Measurements from ENCODE around the gene DIPK1B. TPM values are rescaled to one million over a fixed set of nuclear protein-coding genes. Genes with fewer than 3 reads are reported as not detected.

Gene DIPK1B
- 11.6 TPM for total RNA-seq

DNA sequence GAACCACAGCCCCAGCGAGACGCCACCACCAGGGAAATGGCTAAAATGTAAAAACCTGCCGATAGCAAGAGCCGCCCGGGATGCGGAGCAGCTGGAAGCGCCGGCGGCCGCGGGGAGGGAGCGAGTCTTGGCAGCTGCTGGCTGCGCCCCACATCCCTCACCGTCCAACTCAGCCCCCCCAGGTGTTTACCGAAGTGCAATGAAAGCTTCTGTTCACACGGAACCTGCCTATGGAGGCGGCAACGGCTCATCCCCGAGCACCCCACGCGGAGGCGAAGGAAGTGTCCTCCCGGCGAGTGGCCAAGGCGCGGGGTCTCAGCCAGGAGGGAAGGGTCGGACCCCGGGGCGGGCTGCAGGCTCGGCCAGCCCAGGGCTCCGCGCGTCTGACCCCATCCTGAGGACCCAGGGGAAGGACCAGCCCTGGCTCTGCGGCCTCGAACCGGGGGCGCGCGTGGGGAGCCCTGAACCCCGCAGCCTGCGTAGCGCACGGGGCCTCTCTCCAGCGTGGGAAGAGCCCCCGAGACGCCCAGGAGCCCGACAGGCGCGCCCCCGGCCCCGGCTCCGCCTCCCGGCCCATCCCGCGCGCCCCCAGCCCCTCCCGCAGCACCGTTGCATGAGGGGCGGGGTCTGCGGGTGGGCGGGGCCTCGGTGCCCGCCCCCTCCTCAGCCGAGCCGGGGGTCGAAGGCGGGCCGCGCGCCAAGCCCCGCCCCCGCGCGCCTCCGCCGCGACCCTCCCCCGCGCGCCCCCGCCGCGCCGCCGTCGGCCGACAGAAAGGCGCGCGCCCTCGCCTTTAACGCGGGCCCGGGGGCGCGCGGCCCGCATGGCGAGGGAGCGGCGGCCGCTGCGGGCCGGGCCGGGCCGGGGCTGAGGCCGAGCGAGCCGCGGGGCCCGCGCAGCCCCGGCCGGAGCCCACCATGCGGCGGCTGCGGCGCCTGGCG, at the start of gene DIPK1B:
Gene DIPK1B (plus strand): TSS at position 822 of the 939 bp plus-strand sequence. CDS start 94 bp downstream, at position 916.
- peak; percentile 14 for ATAC-seq
- intact Hi-C loops (cut with DNase I): no loop called here
- DNase-seq (ENCODE audit: low spot score): no peak

DNA sequence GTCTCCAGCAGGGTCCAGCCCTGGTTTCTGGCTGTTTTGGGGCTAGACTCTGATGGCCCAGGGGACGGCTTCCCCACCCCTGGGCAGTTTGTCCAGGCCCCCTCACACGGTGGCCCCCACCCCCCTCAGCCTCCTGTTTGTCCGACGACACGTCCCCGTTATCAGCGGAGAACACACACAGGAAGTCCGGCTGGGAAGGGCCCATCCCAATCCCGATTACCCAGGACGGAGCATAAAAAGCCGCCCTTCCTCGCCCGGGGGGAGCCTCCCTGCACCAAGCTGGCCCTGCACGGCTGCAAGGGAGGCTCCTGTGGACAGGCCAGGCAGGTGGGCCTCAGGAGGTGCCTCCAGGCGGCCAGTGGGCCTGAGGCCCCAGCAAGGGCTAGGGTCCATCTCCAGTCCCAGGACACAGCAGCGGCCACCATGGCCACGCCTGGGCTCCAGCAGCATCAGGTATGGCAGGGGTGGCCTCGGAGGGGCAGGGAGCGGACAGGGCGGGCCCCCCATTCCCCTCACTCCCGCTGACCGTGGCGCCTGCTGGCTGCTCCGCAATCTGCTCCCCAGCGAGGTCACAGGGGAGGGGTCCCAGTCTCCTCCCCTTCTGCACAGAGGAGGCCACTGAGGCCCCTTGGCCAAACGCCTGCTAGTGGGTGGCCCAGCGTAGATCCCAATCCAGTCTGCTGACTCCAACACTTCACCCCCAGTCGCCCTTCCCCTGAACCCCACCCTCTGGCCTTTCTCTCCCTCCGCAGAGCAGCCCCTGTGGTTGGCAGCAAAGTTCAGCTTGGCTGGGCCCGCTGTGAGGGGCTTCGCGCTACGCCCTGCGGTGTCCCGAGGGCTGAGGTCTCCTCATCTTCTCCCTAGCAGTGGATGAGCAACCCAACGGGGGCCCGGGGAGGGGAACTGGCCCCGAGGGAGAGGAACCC, 49.5 kb upstream of the DIPK1B start, which contains the start of gene EGFL7:
Gene EGFL7 (plus strand): TSS at position 261 of the 926 bp plus-strand sequence. CDS start 5,367 bp downstream, outside the sequence.
- ATAC-seq (no peak), DNase-seq (ENCODE audit: low spot score) (no peak)
- intact Hi-C loops (cut with DNase I): no loop called here

GRCh38 chr9:136664000-136664915, 48.1 kb upstream of the DIPK1B start:
- intact Hi-C loops (cut with DNase I): no loop called here
- ATAC-seq: no peak

DNA sequence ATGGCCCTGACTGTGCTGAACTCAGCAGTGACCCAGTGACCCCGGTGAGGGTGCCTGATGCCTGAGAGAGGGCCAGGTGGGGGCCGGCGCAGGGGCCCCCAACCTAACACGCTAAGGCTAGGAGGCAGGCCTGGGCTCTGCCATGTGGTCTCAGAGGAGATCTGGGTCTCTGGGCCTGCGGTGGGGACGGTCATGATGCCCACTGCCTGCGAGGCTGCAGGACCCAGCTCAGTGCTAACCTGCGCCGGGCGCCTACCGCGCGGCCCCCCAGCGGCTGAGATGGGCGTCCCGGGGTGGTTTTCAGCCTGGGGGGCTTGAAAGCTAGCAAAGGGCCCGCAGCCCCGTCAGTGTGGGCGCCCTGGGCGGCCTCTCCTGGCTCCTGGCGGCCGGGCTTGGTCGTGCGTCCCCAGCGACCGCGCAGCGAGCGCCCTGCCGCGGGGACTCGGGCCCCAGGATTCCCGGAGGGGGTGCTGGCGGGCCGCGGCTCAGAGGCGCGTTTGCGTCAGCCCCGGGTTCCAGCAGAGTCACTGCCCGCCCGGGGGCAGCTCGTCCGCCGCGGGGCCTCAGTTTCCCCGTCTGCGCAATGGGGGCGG, 47.2 kb upstream of the DIPK1B start:
- intact Hi-C loops (cut with DNase I): no loop called here
- DNase-seq (ENCODE audit: low spot score): no peak
- ATAC-seq: no peak

More at GRCh38 chr9:136664000-136664915, 48.1 kb upstream of the DIPK1B start:
- no peak for DNase-seq (ENCODE audit: low spot score)

DNA sequence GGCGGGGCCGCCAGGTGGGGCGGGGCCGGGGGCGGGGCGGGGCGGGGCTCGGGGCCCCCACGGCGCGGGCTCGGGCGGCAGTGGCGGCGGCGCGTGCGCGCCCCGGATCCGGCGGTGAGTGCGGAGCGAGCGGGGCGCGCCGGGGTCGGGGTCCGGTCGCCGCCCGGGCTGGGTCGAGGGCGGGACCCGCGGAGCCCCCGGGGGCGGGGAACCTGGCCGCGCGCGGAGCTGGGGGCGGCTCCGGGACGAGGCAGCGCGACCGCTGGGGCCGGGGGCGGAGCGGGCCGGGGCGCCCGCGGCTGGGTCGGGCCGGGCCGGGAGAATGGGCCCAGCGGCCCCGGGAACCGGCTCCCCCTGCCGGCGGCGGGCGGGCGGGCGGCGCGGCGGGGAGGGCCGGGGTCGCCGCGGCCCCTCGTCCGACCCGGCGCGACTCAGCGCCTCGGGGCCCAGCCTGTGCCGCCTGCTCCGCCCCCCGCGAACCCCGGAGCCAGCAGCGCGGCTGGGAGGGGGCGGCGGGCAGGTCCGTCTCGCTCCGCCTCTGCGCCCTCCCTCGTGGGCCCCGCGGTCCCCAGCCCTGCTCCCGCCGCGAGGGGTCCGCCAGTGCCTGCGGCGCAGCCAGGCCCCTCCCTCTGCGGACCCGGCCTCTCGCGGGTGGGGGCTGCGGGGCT, 46.5 kb upstream of the DIPK1B start:
- no peak for ATAC-seq
- intact Hi-C loops (cut with DNase I): no loop called here

DNA sequence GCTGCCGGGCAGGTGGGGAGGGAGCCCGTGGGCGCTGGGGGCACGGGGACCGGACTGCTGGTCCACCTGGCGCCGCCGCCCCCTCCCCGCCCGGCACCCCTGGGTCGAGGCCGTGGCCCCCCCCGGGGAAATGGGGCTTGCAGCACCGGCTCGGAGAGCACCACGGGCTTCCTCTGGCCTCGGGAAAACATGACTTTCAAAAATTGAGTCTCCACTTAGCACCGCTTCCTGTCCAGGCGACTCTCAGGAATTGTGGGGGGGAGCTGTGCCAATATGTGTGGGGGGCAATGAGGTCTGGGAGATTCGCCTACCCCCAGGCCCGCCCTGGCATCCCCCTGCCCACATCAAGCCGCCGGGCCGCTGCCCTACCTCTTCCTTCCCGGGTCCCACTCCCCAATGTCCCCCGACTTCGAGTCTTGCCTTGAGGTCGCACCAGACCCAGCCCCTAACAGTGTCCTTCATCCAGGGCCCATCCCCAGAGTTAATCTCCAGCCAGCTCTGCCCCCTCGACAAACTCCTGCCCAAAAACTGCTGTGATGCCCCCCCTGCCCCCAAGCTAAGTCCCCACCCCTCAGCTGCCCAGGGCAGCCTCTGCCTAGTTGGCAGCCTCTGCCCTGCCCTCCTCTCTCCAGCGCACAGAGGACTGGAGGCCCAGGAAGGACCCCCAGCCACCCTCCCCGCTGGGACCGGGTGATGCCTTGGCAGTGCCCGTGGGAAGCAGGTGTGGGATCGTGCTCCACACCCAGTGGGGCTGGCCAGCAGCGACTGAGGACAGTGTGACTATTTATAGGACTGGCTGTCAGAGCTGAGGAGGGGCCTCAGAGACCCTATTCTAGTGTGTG, 45.8 kb upstream of the DIPK1B start:
- DNase-seq (ENCODE audit: low spot score) (no peak), ATAC-seq (no peak)
- intact Hi-C loops (cut with DNase I): no loop called here

More for the DNA sequence above, 46.5 kb upstream of the DIPK1B start:
- no peak for DNase-seq (ENCODE audit: low spot score)

DNA sequence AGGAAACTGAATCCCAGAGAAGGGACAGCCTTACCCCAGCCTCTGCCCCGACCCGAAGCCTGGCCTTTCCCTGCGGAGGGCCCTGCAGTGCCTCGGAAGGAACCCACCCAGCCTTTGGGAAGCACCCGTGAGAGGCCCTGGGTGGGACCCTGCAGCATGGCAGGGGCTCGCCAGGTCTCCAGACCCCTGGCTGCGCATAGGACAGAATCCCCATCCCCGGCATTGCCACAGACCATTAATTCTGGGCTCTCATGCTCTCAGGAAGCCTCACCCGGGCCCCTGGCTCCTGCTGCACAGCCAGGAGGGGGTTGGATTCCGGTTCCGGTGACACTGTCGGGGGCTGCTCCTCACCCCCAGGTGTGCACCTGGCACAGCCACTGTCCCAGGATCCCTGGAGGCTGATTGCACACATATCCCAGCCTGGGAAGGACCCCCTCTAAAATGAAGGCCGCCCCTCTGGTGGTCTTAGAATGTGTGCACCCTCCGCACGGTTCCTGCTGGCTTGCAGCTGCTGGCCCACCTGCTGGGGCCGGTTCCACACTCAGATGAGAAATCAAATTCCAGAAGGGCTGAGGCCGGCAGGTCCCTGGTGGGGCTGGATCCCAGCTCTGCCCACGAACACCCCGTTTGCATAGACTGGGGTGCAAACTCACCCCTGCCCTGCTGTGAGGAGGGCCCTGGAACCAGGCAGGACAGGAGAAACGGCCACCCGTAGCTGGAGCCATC, 45.0 kb upstream of the DIPK1B start:
- DNase-seq (ENCODE audit: low spot score) (no peak), ATAC-seq (no peak)
- intact Hi-C loops (cut with DNase I): no loop called here

DNA sequence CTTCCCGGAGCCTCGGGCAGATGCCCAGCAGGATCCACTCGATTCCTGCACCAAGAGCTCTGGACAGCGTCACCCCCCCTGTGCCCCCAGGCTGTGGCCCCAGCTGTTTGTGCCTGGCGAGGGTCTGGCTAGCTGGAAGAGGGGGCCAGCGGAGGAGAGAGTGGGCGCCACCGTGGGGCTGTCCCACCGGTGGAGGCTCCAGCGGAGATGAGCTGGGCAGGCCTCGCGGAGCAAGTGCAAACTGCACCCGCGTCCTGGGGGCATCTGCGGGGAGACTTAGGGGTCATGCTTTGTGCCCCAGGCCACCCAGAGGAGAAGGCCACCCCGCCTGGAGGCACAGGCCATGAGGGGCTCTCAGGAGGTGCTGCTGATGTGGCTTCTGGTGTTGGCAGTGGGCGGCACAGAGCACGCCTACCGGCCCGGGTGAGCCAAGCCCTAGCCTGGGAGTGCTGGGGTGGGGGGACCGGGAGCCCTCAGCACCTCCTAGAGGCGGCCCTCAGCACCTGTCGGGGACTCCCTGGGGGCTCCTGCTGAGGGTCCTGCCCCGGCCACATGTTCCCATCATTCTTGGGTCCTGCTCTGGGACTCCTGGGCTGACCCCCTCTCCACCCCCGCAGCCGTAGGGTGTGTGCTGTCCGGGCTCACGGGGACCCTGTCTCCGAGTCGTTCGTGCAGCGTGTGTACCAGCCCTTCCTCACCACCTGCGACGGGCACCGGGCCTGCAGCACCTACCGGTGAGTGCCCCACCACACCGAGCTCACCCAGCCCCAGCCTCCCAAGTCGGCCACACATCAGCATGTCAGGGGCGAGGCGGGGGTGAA, 44.2 kb upstream of the DIPK1B start:
- ATAC-seq: no peak
- intact Hi-C loops (cut with DNase I): no loop called here

DNA sequence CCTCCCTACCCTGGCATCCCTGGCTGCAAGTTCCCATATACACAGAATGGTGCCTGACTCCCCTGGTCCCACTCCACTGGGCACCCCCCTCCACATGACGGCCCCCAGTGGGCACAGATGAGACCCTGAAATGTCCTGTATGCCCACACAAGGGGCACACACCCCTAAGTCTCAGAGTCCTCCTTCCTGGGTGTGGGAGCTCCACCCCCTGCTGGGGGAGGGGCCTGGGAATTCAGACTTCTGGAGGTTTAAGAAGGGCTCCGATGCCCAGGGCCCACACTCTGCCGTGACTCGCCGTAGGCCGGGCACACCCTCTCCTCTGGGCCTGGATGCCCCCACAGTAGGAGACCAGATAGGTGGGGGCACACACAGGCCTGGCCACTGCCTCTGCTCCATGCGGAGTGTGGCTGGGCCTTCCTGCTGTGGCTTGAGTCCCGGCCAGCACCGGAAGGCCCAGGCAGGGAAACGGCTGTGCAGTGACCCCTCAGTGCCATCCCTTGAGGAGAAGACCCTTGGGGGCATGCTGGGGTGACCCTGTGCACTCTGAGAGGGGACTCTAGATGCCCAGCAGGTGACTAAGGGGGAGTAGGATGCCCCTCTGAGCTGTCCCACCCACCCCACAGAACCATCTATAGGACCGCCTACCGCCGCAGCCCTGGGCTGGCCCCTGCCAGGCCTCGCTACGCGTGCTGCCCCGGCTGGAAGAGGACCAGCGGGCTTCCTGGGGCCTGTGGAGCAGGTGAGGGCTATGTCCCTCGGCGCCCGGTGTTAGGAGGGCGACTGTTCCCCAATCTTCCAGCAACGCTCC, 43.2 kb upstream of the DIPK1B start:
- intact Hi-C loops (cut with DNase I): no loop called here
- DNase-seq (ENCODE audit: low spot score) (no peak), ATAC-seq (no peak)

More for the DNA sequence above, 44.2 kb upstream of the DIPK1B start:
- DNase-seq (ENCODE audit: low spot score): no peak

- no peak for ATAC-seq
- no peak for DNase-seq (ENCODE audit: low spot score)
- intact Hi-C loops (cut with DNase I): no loop called here
Observed at GRCh38 chr9:136669791-136670464, 42.4 kb upstream of the DIPK1B start.

DNA sequence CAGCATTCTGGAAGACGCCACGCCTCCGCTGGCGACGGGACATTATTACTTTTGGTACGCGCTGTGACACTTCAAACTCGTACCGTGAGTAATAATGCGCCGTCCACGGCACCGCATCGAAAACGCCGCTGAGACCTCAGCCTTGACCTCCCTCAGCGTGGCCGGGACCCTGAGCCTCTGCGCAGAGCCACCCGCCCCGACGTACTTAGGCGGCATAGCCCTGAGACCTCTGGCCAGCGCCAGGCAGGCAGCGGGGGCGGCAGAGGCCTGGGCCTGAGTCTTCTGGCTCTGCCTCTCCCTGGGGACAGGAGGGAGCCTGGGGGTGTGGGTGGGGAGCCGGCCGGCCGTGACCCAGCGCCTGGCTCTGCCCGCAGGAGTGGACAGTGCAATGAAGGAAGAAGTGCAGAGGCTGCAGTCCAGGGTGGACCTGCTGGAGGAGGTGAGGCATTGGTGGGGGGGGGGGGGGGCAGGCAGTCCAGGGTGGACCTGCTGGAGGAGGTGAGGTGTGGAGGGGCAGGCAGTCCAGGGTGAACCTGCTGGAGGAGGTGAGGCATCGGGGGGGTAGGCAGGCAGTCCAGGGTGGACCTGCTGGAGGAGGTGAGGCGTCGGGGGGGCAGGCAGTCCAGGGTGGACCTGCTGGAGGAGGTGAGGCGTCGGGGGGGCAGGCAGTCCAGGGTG, 41.7 kb upstream of the DIPK1B start:
- intact Hi-C loops (cut with DNase I): no loop called here
- ATAC-seq (no peak), DNase-seq (ENCODE audit: low spot score) (no peak)

DNA sequence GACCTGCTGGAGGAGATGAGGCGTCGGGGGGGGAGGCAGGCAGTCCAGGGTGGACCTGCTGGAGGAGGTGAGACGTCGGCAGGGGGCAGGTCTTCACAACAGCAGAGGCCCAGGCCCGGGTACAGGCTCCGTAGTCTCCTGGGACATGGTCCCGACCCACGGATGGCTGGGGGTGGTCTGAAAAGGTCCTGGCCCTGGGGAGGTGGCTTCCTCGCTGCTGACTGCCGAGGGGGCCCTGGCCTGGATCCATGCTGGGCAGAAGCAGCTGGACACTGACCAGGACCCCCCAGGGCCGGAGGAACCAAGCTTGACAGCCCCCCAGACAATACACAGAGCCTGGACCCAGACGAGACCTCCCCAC, 41.1 kb upstream of the DIPK1B start:
- DNase-seq (ENCODE audit: low spot score) (no peak), ATAC-seq (no peak)
- intact Hi-C loops (cut with DNase I): no loop called here

- DNase-seq (ENCODE audit: low spot score): no peak
- ATAC-seq: peak; percentile 50
- intact Hi-C loops (cut with DNase I): no loop called here
Observed at GRCh38 chr9:136671646-136672430, 40.5 kb upstream of the DIPK1B start.
